B cell (primary cell): ENCODE measurements around the gene CAMK2A.

Experiments used
- CTCF ChIP-seq: fragments of 200-600 bp; IDR thresholded peaks from one replicate; pipeline ENCODE4 v1.8.0; 2022; ENCODE audit warnings: antibody characterized with exemption, mild to moderate bottlenecking
- EZH2 ChIP-seq: IDR thresholded peaks from 2 replicates; pipeline ENCODE4 v1.6.1; 2012; ENCODE audit warnings: borderline replicate concordance, low read depth, mild to moderate bottlenecking, moderate library complexity, low read length; ENCODE audit not compliant: insufficient read depth, poor library complexity, severe bottlenecking

- TF ChIP-seq CTCF (no peak), EZH2 (no peak)
These were observed 44.3 kb downstream of the CAMK2A start for GRCh38 chr5:150245111-150245789.
